ENCODE data around the gene C19orf38.

- TF ChIP-seq CTCF (IDR thresholded peaks at IDR 0.05; ENCODE audit: low read length) (no peak), EZH2 (IDR thresholded peaks at IDR 0.05; ENCODE audit: borderline replicate concordance, low read length) (no peak)
Observed at GRCh38 chr19:10852098-10852800, 4.0 kb downstream of the C19orf38 start.

Data from OCI-LY1 (cell line).